Measurements from ENCODE around the gene ADGRL1. TPM values are rescaled to one million over a fixed set of nuclear protein-coding genes. Genes with fewer than 3 reads are reported as not detected.
"Not testable (repeated sequence)": the region's sequence is repeated elsewhere in the genome, so short reads cannot be mapped to it uniquely, and the experiment has no call there.

Gene ADGRL1
- total and polyA plus RNA-seq, 2 donors (not counting 1 experiment from before 2014, with no cell fraction given), result 1.7 to 3.5 TPM

GRCh38 chr19:14203177-14203576 is 2.8 kb downstream of the ADGRL1 start:
- Histone ChIP-seq H4K20me1 (ENCODE audit: control insufficient read depth, extremely low read depth, insufficient read depth, low read length) (no peaks in the 10 kb centered on the region), H3K4me2 (ENCODE audit: extremely low read depth, insufficient read depth, low read length) (no peak overlapping the region), H3K4me1 (ENCODE audit: control insufficient read depth, extremely low read depth, insufficient read depth, low read length) (no peaks in the 10 kb centered on the region), H3K27ac (ENCODE audit: insufficient read depth, low read length) (no peak overlapping the region), H3K9me3 (ENCODE audit: control insufficient read depth, insufficient read depth, low read depth, low read length) (no peaks in the 10 kb centered on the region), H3K79me2 (ENCODE audit: control insufficient read depth, insufficient read depth, low read length) (no peaks in the 10 kb centered on the region), H2AFZ (ENCODE audit: low read length) (no peak overlapping the region), H3K4me3 (replicated peaks in 1 of 4; ENCODE audit: control extremely low read depth in 1 of 4, insufficient read depth in 1 of 4, low read depth in 3 of 4, low read length in 4 of 4) (no peak overlapping the region), H3K36me3 (ENCODE audit: control insufficient read depth, insufficient read depth, low read length) (no peaks in the 10 kb centered on the region), H3K27me3 (ENCODE audit: control insufficient read depth, insufficient read depth, low read length) (peaks cover 10% of the 10 kb centered on the region), H3K9ac (ENCODE audit: insufficient read depth, low read length) (no peak overlapping the region)
- TF ChIP-seq EZH2 (IDR thresholded peaks at IDR 0.05; ENCODE audit: low read length, missing control alignments) (no peak), CTCF (conservative IDR thresholded peaks at IDR 0.05 in 1 of 2, IDR thresholded peaks at IDR 0.05 in 1 of 2; ENCODE audit: low read depth in 1 of 2, low read length in 2 of 2) (no peak)
- no peak for DNase-seq (ENCODE audit: low read depth in 2 of 2)

- H2AFZ ChIP-seq (ENCODE audit: low read length); H3K36me3 ChIP-seq (ENCODE audit: control insufficient read depth, insufficient read depth, low read length); H3K4me1 ChIP-seq (ENCODE audit: control insufficient read depth, extremely low read depth, insufficient read depth, low read length); H4K20me1 ChIP-seq (ENCODE audit: control insufficient read depth, extremely low read depth, insufficient read depth, low read length); H3K79me2 ChIP-seq (ENCODE audit: control insufficient read depth, insufficient read depth, low read length); DNase-seq (ENCODE audit: low read depth in 2 of 2); H3K27me3 ChIP-seq (ENCODE audit: control insufficient read depth, insufficient read depth, low read length); H3K4me2 ChIP-seq (ENCODE audit: extremely low read depth, insufficient read depth, low read length); H3K4me3 ChIP-seq (replicated peaks in 1 of 4; ENCODE audit: control extremely low read depth in 1 of 4, insufficient read depth in 1 of 4, low read depth in 3 of 4, low read length in 4 of 4); H3K27ac ChIP-seq (ENCODE audit: insufficient read depth, low read length); H3K9ac ChIP-seq (ENCODE audit: insufficient read depth, low read length); H3K9me3 ChIP-seq (ENCODE audit: control insufficient read depth, insufficient read depth, low read depth, low read length): not testable (repeated sequence)
Observed at GRCh38 chr19:14201481-14201880, 4.5 kb downstream of the ADGRL1 start.

GRCh38 chr19:14200147-14200841 is 5.7 kb downstream of the ADGRL1 start:
- H3K27me3 ChIP-seq (ENCODE audit: control insufficient read depth, insufficient read depth, low read length); H3K9me3 ChIP-seq (ENCODE audit: control insufficient read depth, insufficient read depth, low read depth, low read length); H3K27ac ChIP-seq (ENCODE audit: insufficient read depth, low read length); H3K79me2 ChIP-seq (ENCODE audit: control insufficient read depth, insufficient read depth, low read length); H3K4me2 ChIP-seq (ENCODE audit: extremely low read depth, insufficient read depth, low read length); H4K20me1 ChIP-seq (ENCODE audit: control insufficient read depth, extremely low read depth, insufficient read depth, low read length); H3K36me3 ChIP-seq (ENCODE audit: control insufficient read depth, insufficient read depth, low read length); H3K4me1 ChIP-seq (ENCODE audit: control insufficient read depth, extremely low read depth, insufficient read depth, low read length); H3K9ac ChIP-seq (ENCODE audit: insufficient read depth, low read length); H3K4me3 ChIP-seq (replicated peaks in 1 of 4; ENCODE audit: control extremely low read depth in 1 of 4, insufficient read depth in 1 of 4, low read depth in 3 of 4, low read length in 4 of 4); H2AFZ ChIP-seq (ENCODE audit: low read length): not testable (repeated sequence)
- peak; percentile 53 to 59 for TF ChIP-seq CTCF (conservative IDR thresholded peaks at IDR 0.05 in 1 of 2, IDR thresholded peaks at IDR 0.05 in 1 of 2; ENCODE audit: low read depth in 1 of 2, low read length in 2 of 2)
- peak; percentile 7 to 49 for DNase-seq (ENCODE audit: low read depth in 2 of 2)
